ENCODE measurements around the gene DRICH1.

DNA sequence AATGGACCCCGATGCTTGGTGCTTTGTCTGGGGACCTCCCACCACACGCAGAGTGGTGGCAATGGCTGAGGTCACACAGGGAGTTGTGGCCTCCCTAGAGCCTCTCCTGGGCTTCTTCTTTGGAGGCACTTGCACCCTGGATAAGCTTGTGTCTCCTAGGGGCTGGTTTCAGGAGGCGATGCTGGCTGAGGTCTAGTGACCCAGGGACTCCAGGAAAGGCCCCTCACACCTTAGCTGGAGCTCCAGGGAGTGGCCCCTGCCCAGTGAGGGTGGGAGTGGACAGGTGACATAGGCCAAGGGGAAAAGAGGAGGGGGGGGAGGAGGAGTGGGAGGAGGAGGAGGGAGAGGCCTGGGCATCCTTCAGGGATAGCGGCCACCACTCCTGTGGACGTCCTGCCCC, 52.8 kb downstream of the DRICH1 start:
- TF ChIP-seq, protein P1, sequence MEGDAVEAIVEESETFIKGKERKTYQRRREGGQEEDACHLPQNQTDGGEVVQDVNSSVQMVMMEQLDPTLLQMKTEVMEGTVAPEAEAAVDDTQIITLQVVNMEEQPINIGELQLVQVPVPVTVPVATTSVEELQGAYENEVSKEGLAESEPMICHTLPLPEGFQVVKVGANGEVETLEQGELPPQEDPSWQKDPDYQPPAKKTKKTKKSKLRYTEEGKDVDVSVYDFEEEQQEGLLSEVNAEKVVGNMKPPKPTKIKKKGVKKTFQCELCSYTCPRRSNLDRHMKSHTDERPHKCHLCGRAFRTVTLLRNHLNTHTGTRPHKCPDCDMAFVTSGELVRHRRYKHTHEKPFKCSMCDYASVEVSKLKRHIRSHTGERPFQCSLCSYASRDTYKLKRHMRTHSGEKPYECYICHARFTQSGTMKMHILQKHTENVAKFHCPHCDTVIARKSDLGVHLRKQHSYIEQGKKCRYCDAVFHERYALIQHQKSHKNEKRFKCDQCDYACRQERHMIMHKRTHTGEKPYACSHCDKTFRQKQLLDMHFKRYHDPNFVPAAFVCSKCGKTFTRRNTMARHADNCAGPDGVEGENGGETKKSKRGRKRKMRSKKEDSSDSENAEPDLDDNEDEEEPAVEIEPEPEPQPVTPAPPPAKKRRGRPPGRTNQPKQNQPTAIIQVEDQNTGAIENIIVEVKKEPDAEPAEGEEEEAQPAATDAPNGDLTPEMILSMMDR (IDR thresholded peaks at IDR 0.05) = no peak
- TF ChIP-seq POLR2A (IDR thresholded peaks at IDR 0.05) = no peak

Measured in right lobe of liver (tissue), 4 donors.